ENCODE results near the gene HACE1.

DNA sequence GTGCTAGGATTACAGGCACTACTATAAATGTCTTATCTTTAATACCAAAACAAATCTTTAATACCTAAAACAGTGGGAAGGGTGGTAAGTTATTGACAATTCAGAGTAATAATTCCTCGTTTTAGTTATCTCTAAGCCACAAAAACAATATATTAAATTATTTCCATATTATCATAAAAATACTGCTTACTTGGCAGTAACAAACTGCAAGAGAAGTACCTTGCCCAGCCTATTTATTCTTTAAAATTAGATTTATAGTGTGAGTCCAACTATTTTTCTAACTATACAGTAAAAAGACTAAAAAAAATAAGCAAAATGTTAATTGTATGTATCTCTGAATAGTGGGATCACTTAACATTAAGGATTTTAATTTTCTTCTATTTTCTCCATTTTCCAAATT is 123.2 kb downstream of the HACE1 start:
- TF ChIP-seq GABPA (IDR thresholded peaks at IDR 0.05; ENCODE audit: low read depth) = no peak
- no peak for TF ChIP-seq CTCF (IDR thresholded peaks at IDR 0.05; ENCODE audit: insufficient read depth, low read length)
- TF ChIP-seq, protein P1, sequence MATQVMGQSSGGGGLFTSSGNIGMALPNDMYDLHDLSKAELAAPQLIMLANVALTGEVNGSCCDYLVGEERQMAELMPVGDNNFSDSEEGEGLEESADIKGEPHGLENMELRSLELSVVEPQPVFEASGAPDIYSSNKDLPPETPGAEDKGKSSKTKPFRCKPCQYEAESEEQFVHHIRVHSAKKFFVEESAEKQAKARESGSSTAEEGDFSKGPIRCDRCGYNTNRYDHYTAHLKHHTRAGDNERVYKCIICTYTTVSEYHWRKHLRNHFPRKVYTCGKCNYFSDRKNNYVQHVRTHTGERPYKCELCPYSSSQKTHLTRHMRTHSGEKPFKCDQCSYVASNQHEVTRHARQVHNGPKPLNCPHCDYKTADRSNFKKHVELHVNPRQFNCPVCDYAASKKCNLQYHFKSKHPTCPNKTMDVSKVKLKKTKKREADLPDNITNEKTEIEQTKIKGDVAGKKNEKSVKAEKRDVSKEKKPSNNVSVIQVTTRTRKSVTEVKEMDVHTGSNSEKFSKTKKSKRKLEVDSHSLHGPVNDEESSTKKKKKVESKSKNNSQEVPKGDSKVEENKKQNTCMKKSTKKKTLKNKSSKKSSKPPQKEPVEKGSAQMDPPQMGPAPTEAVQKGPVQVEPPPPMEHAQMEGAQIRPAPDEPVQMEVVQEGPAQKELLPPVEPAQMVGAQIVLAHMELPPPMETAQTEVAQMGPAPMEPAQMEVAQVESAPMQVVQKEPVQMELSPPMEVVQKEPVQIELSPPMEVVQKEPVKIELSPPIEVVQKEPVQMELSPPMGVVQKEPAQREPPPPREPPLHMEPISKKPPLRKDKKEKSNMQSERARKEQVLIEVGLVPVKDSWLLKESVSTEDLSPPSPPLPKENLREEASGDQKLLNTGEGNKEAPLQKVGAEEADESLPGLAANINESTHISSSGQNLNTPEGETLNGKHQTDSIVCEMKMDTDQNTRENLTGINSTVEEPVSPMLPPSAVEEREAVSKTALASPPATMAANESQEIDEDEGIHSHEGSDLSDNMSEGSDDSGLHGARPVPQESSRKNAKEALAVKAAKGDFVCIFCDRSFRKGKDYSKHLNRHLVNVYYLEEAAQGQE (IDR thresholded peaks at IDR 0.05; ENCODE audit: insufficient replicate concordance, low read depth) = no peak

All from HL-60 (cell line).